PC-3 (cell line): ENCODE results near the gene ANK2. TPM values are rescaled to one million over a fixed set of nuclear protein-coding genes. Genes with fewer than 3 reads are reported as not detected.

Source experiments
- ATAC-seq: fragments of 200-7000 bp; cut with Tn5 transposase; 2 replicates; pipeline ENCODE4 v1.9.1; 2020; ENCODE audit warnings: mild to moderate bottlenecking, moderate library complexity
- BruUV-seq: library from RNA; stranded (reverse); fragments of 400-500 nt; replicated peaks from 2 replicates; lab custom pipeline; 2021; lab: Mats Ljungman, UMichigan
- CTCF ChIA-PET: fragments of 300-600 bp; sonication (Branson Sonifier 250); formaldehyde crosslinking; loops from one replicate; lab custom pipeline; 2022; ENCODE audit warnings: antibody characterized with exemption; lab: Charles Lee
- POLR2A ChIA-PET: fragments of 300-600 bp; sonication (Branson Sonifier 250); formaldehyde crosslinking; loops from one replicate; lab custom pipeline; 2022; ENCODE audit warnings: antibody characterized with exemption; ENCODE audit not compliant: unreplicated experiment; lab: Charles Lee
- DNase-seq: peaks from one replicate; pipeline ENCODE4 v3.0.0-alpha.2; 2015
- H2AFZ ChIP-seq: fragments of 300-600 bp; sonication (generic); 2 replicates; pipeline ENCODE4 v1.6.0; 2016; ENCODE audit warnings: antibody characterized with exemption, low read length
- H3F3A ChIP-seq: fragments of 300-600 bp; sonication (generic); one replicate; pipeline ENCODE4 v1.6.0; 2017; ENCODE audit warnings: antibody characterized with exemption, low read length, control low read depth, mild to moderate bottlenecking; ENCODE audit not compliant: unreplicated experiment
- H3K27ac ChIP-seq: fragments of 300-600 bp; sonication (generic); 2 replicates; pipeline ENCODE4 v1.5.1; 2016; ENCODE audit warnings: mild to moderate bottlenecking, low read length
- H3K27me3 ChIP-seq: fragments of 300-600 bp; sonication (generic); 2 replicates; pipeline ENCODE4 v1.6.1; 2016; ENCODE audit warnings: low read length, mixed read lengths
- H3K36me3 ChIP-seq: fragments of 300-600 bp; sonication (generic); 2 replicates; pipeline ENCODE4 v1.6.1; 2016; ENCODE audit warnings: low read depth, mixed run types, low read length, mixed read lengths
- H3K4me1 ChIP-seq: fragments of 300-600 bp; sonication (generic); 2 replicates; pipeline ENCODE4 v1.5.1; 2016; ENCODE audit warnings: low read length; ENCODE audit not compliant: insufficient read depth
- H3K4me2 ChIP-seq: fragments of 300-600 bp; sonication (generic); 2 replicates; pipeline ENCODE4 v1.6.0; 2016; ENCODE audit warnings: low read length
- H3K4me3 ChIP-seq: fragments of 300-600 bp; sonication (generic); 2 replicates; pipeline ENCODE4 v1.5.1; 2016; ENCODE audit warnings: mild to moderate bottlenecking, low read length, mixed read lengths
- H3K79me2 ChIP-seq: fragments of 300-600 bp; sonication (generic); 2 replicates; pipeline ENCODE4 v1.6.1; 2017; ENCODE audit warnings: low read length, mixed read lengths
- H3K9ac ChIP-seq: fragments of 300-600 bp; sonication (generic); 2 replicates; pipeline ENCODE4 v1.6.0; 2016; ENCODE audit warnings: mild to moderate bottlenecking, low read length
- H3K9me2 ChIP-seq: fragments of 300-600 bp; sonication (generic); replicated peaks from 2 replicates; pipeline ENCODE4 v1.6.1; 2016; ENCODE audit warnings: mixed run types, low read length, mixed read lengths
- H3K9me3 ChIP-seq: fragments of 300-600 bp; sonication (generic); 2 replicates; pipeline ENCODE4 v1.6.1; 2016; ENCODE audit warnings: low read length, mixed read lengths
- H4K20me1 ChIP-seq: fragments of 300-600 bp; sonication (generic); 2 replicates; pipeline ENCODE4 v1.6.1; 2016; ENCODE audit warnings: low read length, mixed read lengths
- EZH2 ChIP-seq: fragments of 300-600 bp; sonication (generic); IDR thresholded peaks from one replicate; pipeline ENCODE4 v1.6.1; 2017; ENCODE audit warnings: antibody characterized with exemption, mild to moderate bottlenecking, low read length; ENCODE audit not compliant: unreplicated experiment
- EZH2phosphoT487 ChIP-seq: fragments of 300-600 bp; sonication (generic); IDR thresholded peaks from 2 replicates; pipeline ENCODE4 v1.6.1; 2018; ENCODE audit warnings: mild to moderate bottlenecking, antibody characterized with exemption, low read length, borderline replicate concordance
- intact Hi-C: fragments of 100-400 bp; cut with micrococcal nuclease; formaldehyde crosslinking; loops from 2 replicates; pipeline ENCODE4 v1.9.0; 2023
- total RNA-seq: library from RNA; depleted of rRNA; stranded (reverse); fragments of >200 nt; gene quantifications from 2 replicates; pipeline ENCODE4 v1.2.3, GENCODE V29; 2014
- TF ChIP-seq, protein P1 (sequence below): fragments of 300-600 bp; sonication (generic); conservative IDR thresholded peaks from 2 replicates; pipeline ENCODE4 v1.5.1; 2017; ENCODE audit warnings: antibody characterized with exemption, low read depth, mild to moderate bottlenecking, low read length

Gene ANK2
- total RNA-seq, 1 experiment from 2014 or later, result 1.8 TPM

DNA sequence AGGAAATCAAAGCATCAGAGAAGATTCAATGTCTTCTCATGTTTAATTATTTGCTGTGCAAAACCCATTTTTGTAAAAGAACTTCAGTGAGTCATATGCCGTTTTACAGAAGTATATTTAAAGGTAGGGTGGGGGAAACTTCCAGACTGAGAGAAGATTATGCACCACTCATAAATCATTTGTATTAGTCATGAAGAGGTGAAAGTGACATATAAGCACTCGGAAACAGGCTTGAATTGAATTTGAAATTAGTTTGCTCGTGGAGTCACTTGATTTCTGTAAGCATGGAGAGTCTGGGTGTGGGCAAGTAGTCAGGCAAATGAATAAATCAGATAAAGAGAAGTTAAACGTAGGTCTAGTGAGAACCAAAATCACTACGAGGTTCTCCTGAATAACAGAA is 335.1 kb downstream of the ANK2 start:
- Histone ChIP-seq H2AFZ (peak overlapping the region; percentile 49; the same call in 1 of the 2 replicates), H3K4me1 (peaks cover 28% of the 10 kb centered on the region), H3K79me2 (no peaks in the 10 kb centered on the region), H3K36me3 (no peaks in the 10 kb centered on the region), H3K27ac (peak overlapping the region; percentile 85), H3K4me2 (peak overlapping the region; percentile 76), H3K9me2 (no peaks in the 10 kb centered on the region), H3F3A (peaks cover 5% of the 10 kb centered on the region), H3K4me3 (peak overlapping the region; percentile 19; the same call in 1 of the 2 replicates), H3K27me3 (no peaks in the 10 kb centered on the region), H3K9me3 (no peaks in the 10 kb centered on the region), H4K20me1 (no peaks in the 10 kb centered on the region), H3K9ac (peak overlapping the region; percentile 63)
- CTCF ChIA-PET, result no interaction called here
- BruUV-seq, result no TSS peak
- POLR2A ChIA-PET, result no interaction called here
- TF ChIP-seq EZH2 (no peak), EZH2phosphoT487 (no peak)
- TF ChIP-seq, protein P1, sequence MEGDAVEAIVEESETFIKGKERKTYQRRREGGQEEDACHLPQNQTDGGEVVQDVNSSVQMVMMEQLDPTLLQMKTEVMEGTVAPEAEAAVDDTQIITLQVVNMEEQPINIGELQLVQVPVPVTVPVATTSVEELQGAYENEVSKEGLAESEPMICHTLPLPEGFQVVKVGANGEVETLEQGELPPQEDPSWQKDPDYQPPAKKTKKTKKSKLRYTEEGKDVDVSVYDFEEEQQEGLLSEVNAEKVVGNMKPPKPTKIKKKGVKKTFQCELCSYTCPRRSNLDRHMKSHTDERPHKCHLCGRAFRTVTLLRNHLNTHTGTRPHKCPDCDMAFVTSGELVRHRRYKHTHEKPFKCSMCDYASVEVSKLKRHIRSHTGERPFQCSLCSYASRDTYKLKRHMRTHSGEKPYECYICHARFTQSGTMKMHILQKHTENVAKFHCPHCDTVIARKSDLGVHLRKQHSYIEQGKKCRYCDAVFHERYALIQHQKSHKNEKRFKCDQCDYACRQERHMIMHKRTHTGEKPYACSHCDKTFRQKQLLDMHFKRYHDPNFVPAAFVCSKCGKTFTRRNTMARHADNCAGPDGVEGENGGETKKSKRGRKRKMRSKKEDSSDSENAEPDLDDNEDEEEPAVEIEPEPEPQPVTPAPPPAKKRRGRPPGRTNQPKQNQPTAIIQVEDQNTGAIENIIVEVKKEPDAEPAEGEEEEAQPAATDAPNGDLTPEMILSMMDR, result no peak
- DNase-seq (peak; percentile 85), ATAC-seq (peak; percentile 78)
- intact Hi-C loops, result no loop called here

GRCh38 chr4:113385281-113385899 is 335.9 kb downstream of the ANK2 start:
- CTCF ChIA-PET, result no interaction called here
- H3F3A ChIP-seq, result peaks cover 5% of the 10 kb centered on the region
- TF ChIP-seq EZH2phosphoT487, result no peak
- TF ChIP-seq, protein P1, result no peak
- TF ChIP-seq EZH2, result no peak
- intact Hi-C loops, result no loop called here
- H3K36me3 ChIP-seq, result no peaks in the 10 kb centered on the region
- no peaks in the 10 kb centered on the region for H3K27me3 ChIP-seq
- H3K79me2 ChIP-seq, result no peaks in the 10 kb centered on the region
- H3K4me2 ChIP-seq, result peak overlapping the region; percentile 76; the same call in 1 of the 2 replicates
- no peak overlapping the region for H3K4me3 ChIP-seq
- ATAC-seq (no peak), DNase-seq (no peak)
- H3K9me2 ChIP-seq, result no peaks in the 10 kb centered on the region
- H2AFZ ChIP-seq, result no peak overlapping the region
- POLR2A ChIA-PET, result no interaction called here
- H4K20me1 ChIP-seq, result no peaks in the 10 kb centered on the region
- peak overlapping the region; percentile 46 for H3K9ac ChIP-seq
- no peaks in the 10 kb centered on the region for H3K9me3 ChIP-seq
- peak overlapping the region; percentile 85 for H3K27ac ChIP-seq
- H3K4me1 ChIP-seq, result peaks cover 28% of the 10 kb centered on the region
- BruUV-seq, result no TSS peak

GRCh38 chr4:113389160-113389559 is 339.7 kb downstream of the ANK2 start:
- Histone ChIP-seq H3K36me3 (no peaks in the 10 kb centered on the region), H3K79me2 (no peaks in the 10 kb centered on the region), H4K20me1 (no peaks in the 10 kb centered on the region), H3K9me3 (no peaks in the 10 kb centered on the region), H3K9me2 (no peaks in the 10 kb centered on the region), H3K27ac (no peak overlapping the region), H3K4me2 (no peak overlapping the region), H2AFZ (no peak overlapping the region), H3K4me1 (peaks cover 11% of the 10 kb centered on the region), H3K9ac (no peak overlapping the region), H3K27me3 (no peaks in the 10 kb centered on the region), H3F3A (no peaks in the 10 kb centered on the region), H3K4me3 (no peak overlapping the region)
- ATAC-seq, result no peak
- ChIA-PET POLR2A (no interaction called here), CTCF (no interaction called here)
- no TSS peak for BruUV-seq
- intact Hi-C loops, result no loop called here
- DNase-seq, result no peak
- TF ChIP-seq, protein P1, result no peak
- TF ChIP-seq EZH2phosphoT487 (no peak), EZH2 (no peak)
